Superior temporal gyrus (tissue), 1 donor: ENCODE measurements around the gene GPRC5C.

Experiments
- DNase-seq: peaks from one replicate; pipeline ENCODE4 v3.0.0-alpha.2; 2016; ENCODE audit errors: extremely low spot score

Gene GPRC5C, protein sequence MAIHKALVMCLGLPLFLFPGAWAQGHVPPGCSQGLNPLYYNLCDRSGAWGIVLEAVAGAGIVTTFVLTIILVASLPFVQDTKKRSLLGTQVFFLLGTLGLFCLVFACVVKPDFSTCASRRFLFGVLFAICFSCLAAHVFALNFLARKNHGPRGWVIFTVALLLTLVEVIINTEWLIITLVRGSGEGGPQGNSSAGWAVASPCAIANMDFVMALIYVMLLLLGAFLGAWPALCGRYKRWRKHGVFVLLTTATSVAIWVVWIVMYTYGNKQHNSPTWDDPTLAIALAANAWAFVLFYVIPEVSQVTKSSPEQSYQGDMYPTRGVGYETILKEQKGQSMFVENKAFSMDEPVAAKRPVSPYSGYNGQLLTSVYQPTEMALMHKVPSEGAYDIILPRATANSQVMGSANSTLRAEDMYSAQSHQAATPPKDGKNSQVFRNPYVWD

GRCh38 chr17:74431568-74432423, at the start of gene GPRC5C:
GPRC5C (plus strand) TSS chr17:74432088; CDS start chr17:74439777, 7,689 bp downstream.
- no peak for DNase-seq

DNA sequence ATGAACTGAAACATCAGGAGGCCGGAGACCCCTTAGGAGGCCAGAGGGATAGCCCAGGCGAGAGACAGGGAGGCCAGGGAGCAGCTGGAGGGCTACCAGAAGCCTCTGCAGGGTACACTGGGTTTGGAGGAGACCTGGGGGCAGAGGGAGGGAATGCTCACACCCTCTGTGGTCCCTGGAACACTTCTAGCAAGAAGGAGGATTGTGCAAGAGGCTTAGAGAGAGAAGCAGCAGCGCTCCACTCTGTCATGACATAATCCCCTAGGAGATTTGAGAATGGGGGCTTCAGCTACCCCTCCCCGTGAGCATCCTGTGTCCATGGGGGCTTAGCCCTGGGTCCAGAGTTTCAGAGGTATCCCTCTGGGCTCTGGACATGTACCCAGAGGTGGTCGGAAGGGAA, 48.7 kb upstream of the GPRC5C start:
- no peak for DNase-seq

DNA sequence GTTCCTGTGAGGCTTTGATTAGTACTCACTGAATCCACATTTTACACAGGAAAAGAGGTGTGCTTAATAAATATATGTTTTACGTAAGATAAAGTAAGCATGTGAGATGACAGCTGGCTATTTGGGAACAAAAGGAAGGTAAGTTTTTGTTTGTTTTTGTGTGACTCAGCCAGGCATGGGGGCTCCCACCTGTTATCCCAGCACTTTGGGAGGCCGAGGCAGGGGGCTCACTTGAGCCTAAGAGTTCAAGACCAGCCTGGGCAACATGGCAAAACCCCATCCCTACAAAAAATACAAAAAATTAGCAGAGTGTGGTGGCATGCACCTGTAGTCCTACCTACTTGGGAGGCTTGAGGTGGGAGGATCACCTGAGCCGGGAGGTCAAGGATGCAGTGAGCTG, 46.7 kb upstream of the GPRC5C start:
- DNase-seq, result no peak

GRCh38 chr17:74386386-74386785, 45.5 kb upstream of the GPRC5C start:
- DNase-seq, result no peak

DNA sequence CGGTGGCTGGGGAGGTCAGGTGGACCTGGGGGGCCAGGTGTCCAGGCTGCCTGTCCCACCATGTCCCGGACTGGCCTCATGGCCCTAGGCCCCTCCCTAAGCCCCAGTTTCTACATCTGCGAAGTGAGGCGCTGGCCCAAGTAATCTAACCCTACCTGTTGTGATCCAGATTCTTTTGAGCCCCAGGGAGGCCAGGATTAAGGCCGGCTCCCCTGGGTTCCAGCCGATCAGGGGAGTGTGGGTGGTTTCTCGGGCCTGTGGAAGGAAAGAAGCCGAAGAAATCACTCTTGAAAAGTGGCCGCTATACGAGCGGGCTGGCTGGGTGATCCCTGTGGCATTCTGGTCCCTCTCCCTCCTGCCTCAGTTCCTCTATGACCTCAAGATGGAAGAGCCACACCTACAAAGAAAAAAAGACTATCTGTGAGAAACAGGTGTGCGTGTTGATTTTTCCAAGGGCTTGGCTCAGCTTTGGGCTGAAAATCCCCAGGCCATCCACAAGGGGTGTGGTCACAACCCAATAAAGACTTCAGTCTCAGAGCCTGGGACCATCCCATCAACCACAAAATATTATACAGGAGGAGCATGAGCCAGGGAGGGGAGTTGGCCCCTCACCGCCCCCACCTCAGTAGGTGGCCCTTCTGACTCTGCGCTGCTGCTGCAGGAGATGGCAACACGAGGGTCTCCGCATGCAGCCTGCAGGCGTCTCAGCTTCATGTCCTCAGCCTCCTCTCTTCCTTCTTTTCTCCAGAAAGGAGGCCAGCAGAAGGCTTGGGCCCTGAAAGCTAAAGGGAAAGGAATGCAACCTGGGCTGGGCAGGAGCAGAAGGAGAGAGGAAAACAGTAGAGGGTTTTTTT, 44.3 kb upstream of the GPRC5C start:
- DNase-seq, result no peak

- no peak for DNase-seq
Measured at GRCh38 chr17:74389084-74389753, 42.7 kb upstream of the GPRC5C start.

DNA sequence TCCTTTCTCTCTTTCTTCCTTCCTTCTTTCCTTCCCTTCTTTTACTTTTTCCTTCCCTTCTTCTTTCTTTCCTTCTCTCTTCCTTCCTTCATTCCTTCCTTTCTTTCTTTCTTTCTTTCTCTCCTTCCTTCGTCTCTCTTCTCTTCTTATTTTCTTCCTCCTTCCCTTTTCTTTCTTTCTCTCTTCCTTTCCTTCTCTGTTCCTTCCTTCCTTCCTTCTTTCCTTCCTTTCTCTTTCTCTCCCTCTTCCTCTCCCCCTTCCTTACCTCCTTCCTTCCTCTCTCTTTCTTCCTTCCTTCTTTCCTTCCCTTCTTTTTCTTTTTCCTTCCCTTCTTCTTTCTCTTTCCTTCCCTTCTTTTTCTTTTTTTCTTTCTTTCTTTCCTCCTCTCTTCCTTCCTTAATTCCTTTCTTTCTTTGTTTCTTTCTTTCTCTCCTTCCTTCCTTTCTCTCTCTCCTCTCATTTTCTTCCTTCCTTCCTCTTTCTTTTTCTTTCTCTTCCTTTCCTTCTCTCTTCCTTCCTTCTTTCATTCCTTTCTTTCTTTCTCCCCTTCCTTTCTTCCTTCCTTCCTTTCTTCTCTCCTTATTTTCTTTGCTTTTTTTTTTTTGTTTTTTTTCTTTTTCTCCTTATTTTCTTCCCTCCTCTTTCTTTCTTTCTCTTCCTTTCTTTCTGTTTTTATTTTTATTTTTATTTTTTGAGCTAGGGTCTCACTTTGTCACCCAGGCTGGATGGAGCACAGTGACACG, 41.8 kb upstream of the GPRC5C start:
- DNase-seq, result no peak

- no peak for DNase-seq
Measured at GRCh38 chr17:74390680-74391653, 40.9 kb upstream of the GPRC5C start.

- no peak for DNase-seq
Measured at GRCh38 chr17:74391771-74392170, 40.1 kb upstream of the GPRC5C start.

DNA sequence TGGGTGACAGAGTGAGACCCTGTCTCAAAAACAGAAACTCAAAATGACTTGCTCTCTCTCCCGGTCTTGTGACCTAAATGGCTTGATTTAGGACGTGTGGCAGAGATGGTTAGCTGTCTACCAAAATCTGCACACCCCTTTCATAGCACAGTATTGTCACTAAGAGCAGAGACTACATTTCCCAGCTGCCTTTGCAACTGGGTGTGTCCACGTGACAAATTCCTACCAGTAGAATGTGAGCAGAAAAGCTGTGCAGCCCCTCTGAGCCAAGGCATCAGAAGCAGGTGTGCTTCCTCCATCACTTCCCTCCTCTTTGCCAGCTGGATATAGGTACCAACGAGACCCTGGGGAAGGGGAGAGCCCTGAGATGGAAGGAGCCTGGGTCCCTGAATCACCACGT, 39.0 kb upstream of the GPRC5C start:
- no peak for DNase-seq

DNA sequence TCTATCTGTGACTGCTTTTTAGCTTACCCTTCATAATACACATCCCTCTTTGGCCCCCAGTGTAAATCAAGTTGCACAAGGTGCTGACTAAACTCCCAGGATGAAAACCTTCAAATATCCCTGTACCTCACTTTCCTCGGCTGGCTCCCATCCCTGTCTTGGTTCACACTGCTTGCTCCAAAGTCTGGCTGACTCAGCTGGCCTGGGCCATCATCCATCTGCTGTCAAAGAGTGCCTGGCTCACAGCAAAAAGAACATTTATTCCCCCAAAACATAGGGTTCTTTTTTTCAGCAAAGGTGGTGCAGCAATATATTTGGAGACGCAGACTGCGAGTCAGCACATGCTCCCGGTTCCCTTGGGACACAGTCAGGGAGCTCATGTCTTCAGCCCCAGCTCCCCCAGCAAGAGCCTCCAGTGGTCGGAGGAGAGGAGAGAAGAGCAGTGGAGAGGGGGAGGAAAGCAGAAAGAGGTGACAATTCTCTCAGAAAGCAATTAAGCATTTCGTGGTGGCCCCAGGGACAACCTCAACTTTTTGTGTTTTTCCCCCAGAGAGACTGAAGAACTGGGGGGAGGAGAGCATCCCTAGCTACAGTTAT, 38.4 kb upstream of the GPRC5C start:
- DNase-seq, result no peak

DNA sequence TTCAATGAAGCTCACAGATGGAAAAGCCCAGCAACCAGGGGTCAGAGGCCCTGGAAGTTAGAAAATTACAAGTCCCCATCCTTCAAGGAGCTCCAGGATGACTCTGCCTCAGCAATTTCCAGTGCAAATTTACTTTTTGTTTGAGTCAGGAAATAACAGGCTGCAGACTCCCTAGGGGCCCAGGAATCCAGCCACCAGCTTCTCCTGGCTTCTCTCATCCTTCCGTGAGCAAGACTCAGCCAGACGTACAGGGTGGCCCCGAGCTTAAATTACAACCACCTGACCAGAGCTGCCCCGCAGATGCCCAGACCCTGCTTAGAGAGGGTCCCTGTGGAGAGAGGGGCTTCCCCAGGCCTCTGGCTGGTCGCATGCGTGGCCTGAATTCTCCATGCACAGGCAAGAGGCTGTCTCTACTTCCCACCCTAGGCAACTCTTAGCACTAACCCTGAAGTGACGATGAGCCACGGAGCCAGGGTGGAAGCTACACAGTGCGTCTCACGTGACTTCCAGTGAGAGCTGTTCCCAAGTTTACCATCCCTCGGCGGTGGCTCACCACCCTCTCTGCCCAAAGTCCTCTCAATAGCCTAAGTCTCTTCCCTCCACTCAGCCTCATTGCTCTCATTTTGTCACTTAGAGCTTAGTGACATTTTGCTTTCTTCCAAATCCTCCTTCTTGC, 37.5 kb upstream of the GPRC5C start:
- no peak for DNase-seq

DNA sequence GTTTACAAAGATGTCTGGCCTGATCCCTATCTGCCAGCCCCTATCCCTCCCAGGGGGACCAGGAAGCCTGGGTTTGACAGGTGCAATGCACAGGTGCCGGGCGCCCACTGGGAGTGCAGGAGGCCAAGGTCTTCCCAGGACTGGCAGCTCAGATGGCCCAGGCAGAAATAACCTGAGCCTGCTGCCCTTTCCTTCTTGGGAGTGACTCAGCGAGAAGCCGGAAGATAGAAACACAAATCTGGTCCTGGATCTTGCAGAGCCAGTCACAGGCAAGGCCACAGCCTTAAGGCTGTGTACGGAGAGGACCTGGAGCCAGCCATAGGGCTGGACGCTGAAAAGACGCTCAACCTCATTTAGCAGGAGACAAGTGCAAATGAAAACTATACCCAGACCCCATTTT, 36.9 kb upstream of the GPRC5C start:
- no peak for DNase-seq

DNA sequence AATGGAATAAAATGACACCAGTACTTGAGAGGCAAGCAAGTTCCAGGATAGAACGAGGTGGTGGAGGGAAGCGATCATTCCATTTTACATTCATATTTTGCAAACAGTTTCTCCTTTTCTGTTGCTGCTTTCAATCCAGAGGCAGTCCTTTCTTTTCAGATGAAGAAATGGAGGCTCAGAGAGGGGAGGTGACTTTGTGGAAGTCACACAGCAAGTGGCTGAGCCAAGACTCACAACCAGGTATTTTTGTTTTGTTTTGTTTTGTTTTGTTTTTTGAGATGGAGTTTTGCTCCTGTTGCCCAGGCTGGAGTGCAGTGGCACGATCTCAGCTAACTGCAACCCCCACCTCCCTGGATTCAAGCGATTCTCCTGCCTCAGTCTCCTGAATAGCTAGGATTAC, 35.3 kb upstream of the GPRC5C start:
- DNase-seq, result no peak

GRCh38 chr17:74402048-74402447, 29.8 kb upstream of the GPRC5C start:
- DNase-seq, result no peak

DNA sequence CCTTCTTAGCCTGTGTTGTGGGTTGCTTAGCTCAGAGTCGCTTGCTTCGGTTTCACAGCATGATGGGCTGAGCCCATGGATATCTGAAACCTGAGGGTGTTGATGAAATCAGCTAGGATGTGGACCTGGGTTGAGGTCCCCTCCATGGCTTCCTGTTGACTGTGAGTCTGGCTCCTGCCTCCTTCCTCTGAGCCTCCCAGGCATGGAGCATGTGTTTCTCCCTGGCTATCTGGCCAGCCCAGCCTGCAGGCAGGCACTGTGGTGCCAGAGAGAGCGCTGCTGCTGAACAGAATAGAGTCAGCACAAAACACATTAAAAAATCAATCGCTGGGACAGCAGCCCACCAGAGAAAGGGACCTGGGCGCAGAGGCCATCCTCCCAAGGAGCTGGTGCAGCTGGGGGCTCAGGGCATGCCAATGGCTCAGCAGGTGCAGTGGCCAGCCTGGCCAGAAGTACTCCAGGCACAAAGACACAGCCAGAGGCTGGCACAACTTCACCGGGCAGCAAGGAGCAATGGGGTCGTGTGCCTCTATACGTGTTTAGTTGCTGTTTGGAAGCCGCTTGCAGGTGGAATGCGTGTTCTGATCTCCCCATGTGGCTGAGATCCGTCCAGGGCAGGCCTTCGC, 28.3 kb upstream of the GPRC5C start:
- no peak for DNase-seq

DNA sequence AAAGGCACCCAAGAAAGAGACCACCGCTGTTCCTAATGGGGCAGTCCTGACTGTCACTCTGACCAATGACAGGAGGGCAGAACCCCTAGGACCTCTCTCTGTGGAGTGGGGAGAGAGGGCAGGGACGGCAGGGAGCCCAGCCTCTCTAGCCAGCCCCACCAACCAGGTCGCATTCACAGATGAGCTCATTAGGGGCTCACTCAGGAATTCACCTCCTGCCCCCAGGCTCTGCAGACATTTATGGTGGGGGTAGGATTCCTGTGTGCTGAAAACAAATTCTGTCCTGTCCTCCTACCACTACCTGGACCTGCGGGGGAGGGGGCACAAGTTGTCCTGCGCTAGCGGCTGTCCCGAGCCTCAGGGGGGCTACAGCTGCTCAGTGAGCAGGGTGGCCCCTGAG, 27.7 kb upstream of the GPRC5C start:
- DNase-seq, result no peak

GRCh38 chr17:74404789-74405188, 27.1 kb upstream of the GPRC5C start:
- no peak for DNase-seq
